Epithelial cell of esophagus (primary cell): ENCODE measurements around the gene FAF1.

Experiments
- DNase-seq: peaks from one replicate; pipeline ENCODE4 v3.0.0; 2010; ENCODE audit warnings: low read depth
- H3K4me3 ChIP-seq: 2 replicates; pipeline ENCODE4 v1.5.1; 2011; ENCODE audit warnings: mild to moderate bottlenecking, low read length, control low read depth
- CTCF ChIP-seq: IDR thresholded peaks from 2 replicates; pipeline ENCODE4 v1.5.1; 2011; ENCODE audit warnings: low read depth, mild to moderate bottlenecking, low read length, control low read depth, inconsistent platforms; ENCODE audit not compliant: insufficient read depth; ENCODE audit errors: missing control alignments

FAF1 gene

GRCh38 chr1:50658459-50659076, 301.5 kb downstream of the FAF1 start:
- TF ChIP-seq CTCF: no peak
- H3K4me3 ChIP-seq: no peak overlapping the region
- peak; percentile 61 for DNase-seq

- DNase-seq: no peak
- TF ChIP-seq CTCF: no peak
- no peak overlapping the region for H3K4me3 ChIP-seq
Observed at GRCh38 chr1:50656931-50657330, 303.1 kb downstream of the FAF1 start.

- DNase-seq: no peak
- no peak for TF ChIP-seq CTCF
Observed at GRCh38 chr1:50651476-50652263, 308.4 kb downstream of the FAF1 start.

GRCh38 chr1:50646526-50646925, 313.5 kb downstream of the FAF1 start:
- no peak for TF ChIP-seq CTCF
- DNase-seq: no peak
- H3K4me3 ChIP-seq: no peak overlapping the region

More at GRCh38 chr1:50651476-50652263, 308.4 kb downstream of the FAF1 start:
- H3K4me3 ChIP-seq: no peak overlapping the region

- TF ChIP-seq CTCF: no peak
- no peak overlapping the region for H3K4me3 ChIP-seq
- DNase-seq: no peak
Observed at GRCh38 chr1:50645139-50645538, 314.9 kb downstream of the FAF1 start.

DNA sequence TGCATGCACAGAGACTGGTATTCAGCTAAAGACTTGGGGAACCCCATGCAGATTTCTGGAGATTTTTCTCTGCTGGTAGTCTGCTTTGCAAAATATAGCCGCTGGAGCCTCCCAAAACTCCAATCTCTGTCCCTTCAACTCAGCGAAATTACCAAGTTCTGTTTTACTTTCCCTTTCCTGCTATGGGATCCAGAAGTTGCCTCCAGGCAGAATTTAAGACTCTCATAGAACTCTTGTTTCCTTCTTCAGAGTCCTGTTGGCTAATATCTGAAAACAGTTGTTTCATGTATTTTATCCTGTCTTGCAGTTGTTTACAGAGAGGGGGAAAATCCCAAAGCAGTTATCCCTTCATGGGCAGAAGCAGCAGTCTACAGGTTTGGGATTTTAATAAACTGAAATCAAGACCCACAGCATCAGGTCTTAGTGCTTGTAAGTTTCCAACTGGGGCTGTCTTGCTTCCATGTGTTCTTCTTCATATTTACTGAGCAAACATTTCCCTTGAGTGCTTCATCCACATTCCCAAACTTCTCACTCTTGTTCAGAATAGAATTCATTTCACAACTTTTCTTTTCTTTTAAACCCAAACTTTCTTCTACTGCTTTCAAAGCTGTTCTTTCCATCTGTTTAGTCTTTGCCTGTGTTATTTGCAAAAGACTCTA, 315.5 kb downstream of the FAF1 start:
- no peak overlapping the region for H3K4me3 ChIP-seq
- peak; percentile 22 for DNase-seq
- TF ChIP-seq CTCF: no peak
